ENCODE results near the gene SLC26A1.

- no peak for TF ChIP-seq POLR2A (IDR thresholded peaks at IDR 0.05)
- TF ChIP-seq, protein P1, sequence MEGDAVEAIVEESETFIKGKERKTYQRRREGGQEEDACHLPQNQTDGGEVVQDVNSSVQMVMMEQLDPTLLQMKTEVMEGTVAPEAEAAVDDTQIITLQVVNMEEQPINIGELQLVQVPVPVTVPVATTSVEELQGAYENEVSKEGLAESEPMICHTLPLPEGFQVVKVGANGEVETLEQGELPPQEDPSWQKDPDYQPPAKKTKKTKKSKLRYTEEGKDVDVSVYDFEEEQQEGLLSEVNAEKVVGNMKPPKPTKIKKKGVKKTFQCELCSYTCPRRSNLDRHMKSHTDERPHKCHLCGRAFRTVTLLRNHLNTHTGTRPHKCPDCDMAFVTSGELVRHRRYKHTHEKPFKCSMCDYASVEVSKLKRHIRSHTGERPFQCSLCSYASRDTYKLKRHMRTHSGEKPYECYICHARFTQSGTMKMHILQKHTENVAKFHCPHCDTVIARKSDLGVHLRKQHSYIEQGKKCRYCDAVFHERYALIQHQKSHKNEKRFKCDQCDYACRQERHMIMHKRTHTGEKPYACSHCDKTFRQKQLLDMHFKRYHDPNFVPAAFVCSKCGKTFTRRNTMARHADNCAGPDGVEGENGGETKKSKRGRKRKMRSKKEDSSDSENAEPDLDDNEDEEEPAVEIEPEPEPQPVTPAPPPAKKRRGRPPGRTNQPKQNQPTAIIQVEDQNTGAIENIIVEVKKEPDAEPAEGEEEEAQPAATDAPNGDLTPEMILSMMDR (IDR thresholded peaks at IDR 0.05), result no peak
Measured at GRCh38 chr4:1006856-1007255, 13.7 kb upstream of the SLC26A1 start.

Measured in lower leg skin (tissue), 3 donors.